HG03097 (cell line): ENCODE measurements around the gene SLC25A3.

Experiments used
- ATAC-seq: cut with Tn5 transposase; IDR thresholded peaks from one replicate; pipeline ENCODE4 v1.9.1; 2021; ENCODE audit not compliant: unreplicated experiment, low FRiP score

SLC25A3 gene

DNA sequence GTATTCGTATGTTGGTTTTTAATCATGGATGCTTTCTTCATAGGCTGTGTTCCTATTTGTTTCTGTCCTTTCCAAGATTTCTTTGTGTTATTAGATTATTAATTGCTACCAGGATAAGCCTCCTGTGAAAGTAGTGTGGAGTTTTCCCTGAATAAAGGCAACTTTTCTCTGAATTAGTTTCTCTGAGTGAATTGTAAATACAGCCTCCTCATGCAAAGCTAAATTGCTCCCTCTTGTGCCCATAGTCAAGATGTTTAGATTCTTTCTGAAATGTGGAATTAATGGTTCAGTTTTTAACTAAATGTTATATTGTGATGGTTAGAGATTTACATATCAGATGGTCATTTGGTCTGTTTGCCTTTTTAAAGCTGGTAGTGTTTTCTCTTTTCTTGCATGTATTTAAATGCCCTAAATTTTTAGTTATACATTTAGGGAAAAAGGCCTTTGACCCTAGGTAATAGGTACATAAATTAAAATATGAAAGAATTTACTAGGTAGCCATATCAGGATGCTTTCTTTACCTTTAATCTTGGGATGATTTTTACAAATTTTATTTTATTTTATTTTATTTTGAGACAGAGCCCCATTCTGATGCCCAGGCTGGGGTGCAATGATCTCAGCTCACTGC lies 60.5 kb downstream of the SLC25A3 start:
- ATAC-seq, result no peak
